ENCODE measurements around the gene ADGRV1.

ADGRV1 gene

DNA sequence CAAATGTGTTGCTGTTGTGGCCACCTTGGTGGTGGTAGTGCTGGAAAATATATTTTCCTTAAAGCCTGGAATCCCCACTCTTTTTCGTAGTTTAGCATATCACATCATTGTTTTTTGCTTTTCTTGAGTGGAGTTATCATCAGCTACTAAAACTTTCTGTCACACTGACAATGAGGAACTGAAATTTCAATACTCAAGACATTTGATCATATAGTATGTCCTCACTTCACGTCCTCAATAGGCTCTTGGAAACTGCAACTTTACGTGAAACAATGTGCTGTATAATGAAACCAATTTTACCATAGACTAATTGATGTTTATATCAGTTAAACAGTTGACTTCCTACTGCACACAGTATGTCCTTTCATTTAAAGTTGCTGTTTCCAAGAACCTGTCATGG is 265.8 kb downstream of the ADGRV1 start:
- no peaks in the 10 kb centered on the region for H3K79me2 ChIP-seq (ENCODE audit: insufficient read depth, low read length)
- H3K9me3 ChIP-seq (ENCODE audit: insufficient read depth, low read length): no peaks in the 10 kb centered on the region
- no peaks in the 10 kb centered on the region for H3F3A ChIP-seq (ENCODE audit: insufficient read depth)
- H3K36me3 ChIP-seq (ENCODE audit: low read length): no peaks in the 10 kb centered on the region
- no peak overlapping the region for H3K9ac ChIP-seq (ENCODE audit: low read length)
- no peak overlapping the region for H3K27ac ChIP-seq (ENCODE audit: low read depth, low read length)
- no peak overlapping the region for H3K4me3 ChIP-seq (ENCODE audit: insufficient read depth, low read length, poor library complexity, severe bottlenecking)
- no peaks in the 10 kb centered on the region for H4K20me1 ChIP-seq (ENCODE audit: low read depth, low read length)
- TF ChIP-seq EZH2phosphoT487 (conservative IDR thresholded peaks at IDR 0.05; ENCODE audit: low read length) (no peak), CTCF (IDR thresholded peaks at IDR 0.05; ENCODE audit: insufficient read depth, low read length, poor library complexity, severe bottlenecking) (no peak)
- H3K9me2 ChIP-seq (replicated peaks; ENCODE audit: insufficient read depth, low read length): no peaks in the 10 kb centered on the region
- no peak overlapping the region for H3K4me2 ChIP-seq (ENCODE audit: low read depth, low read length, poor library complexity, severe bottlenecking)
- H2AFZ ChIP-seq (ENCODE audit: low read depth, low read length, severe bottlenecking): no peak overlapping the region
- no peaks in the 10 kb centered on the region for H3K27me3 ChIP-seq (ENCODE audit: low read length)

GRCh38 chr5:90830058-90830457 is 271.5 kb downstream of the ADGRV1 start:
- Histone ChIP-seq H3F3A (ENCODE audit: insufficient read depth) (no peaks in the 10 kb centered on the region), H3K27ac (ENCODE audit: low read depth, low read length) (no peak overlapping the region), H3K27me3 (ENCODE audit: low read length) (no peaks in the 10 kb centered on the region), H3K36me3 (ENCODE audit: low read length) (no peaks in the 10 kb centered on the region), H3K9ac (ENCODE audit: low read length) (no peak overlapping the region), H3K79me2 (ENCODE audit: insufficient read depth, low read length) (no peaks in the 10 kb centered on the region), H3K9me2 (replicated peaks; ENCODE audit: insufficient read depth, low read length) (no peaks in the 10 kb centered on the region), H2AFZ (ENCODE audit: low read depth, low read length, severe bottlenecking) (no peak overlapping the region), H3K9me3 (ENCODE audit: insufficient read depth, low read length) (no peaks in the 10 kb centered on the region), H3K4me3 (ENCODE audit: insufficient read depth, low read length, poor library complexity, severe bottlenecking) (no peak overlapping the region), H3K4me2 (ENCODE audit: low read depth, low read length, poor library complexity, severe bottlenecking) (no peak overlapping the region), H4K20me1 (ENCODE audit: low read depth, low read length) (no peaks in the 10 kb centered on the region)
- TF ChIP-seq EZH2phosphoT487 (conservative IDR thresholded peaks at IDR 0.05; ENCODE audit: low read length) (no peak), CTCF (IDR thresholded peaks at IDR 0.05; ENCODE audit: insufficient read depth, low read length, poor library complexity, severe bottlenecking) (no peak)

DNA sequence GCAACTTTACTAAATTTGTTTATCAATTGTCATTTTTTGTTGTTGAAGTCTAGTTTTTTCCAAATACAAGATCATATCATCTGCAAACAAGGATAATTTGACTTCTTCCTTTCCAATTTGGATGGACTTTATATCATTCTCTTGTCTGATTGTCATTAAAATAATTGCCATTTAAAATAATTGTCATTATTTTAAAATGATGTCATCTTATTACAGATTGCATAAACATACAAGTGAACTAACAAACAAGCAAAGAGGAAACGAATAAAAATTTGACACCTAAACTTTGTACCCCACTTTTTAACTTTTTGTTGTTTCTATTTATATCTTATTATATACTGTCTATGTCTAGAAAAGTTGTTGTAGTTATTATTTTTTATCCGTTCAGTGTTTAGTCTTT is 275.2 kb downstream of the ADGRV1 start:
- no peaks in the 10 kb centered on the region for H3K27me3 ChIP-seq (ENCODE audit: low read length)
- no peak overlapping the region for H3K9ac ChIP-seq (ENCODE audit: low read length)
- no peak overlapping the region for H3K4me2 ChIP-seq (ENCODE audit: low read depth, low read length, poor library complexity, severe bottlenecking)
- TF ChIP-seq EZH2phosphoT487 (conservative IDR thresholded peaks at IDR 0.05; ENCODE audit: low read length) (no peak), CTCF (IDR thresholded peaks at IDR 0.05; ENCODE audit: insufficient read depth, low read length, poor library complexity, severe bottlenecking) (no peak)
- no peak overlapping the region for H2AFZ ChIP-seq (ENCODE audit: low read depth, low read length, severe bottlenecking)
- no peaks in the 10 kb centered on the region for H3K79me2 ChIP-seq (ENCODE audit: insufficient read depth, low read length)
- no peaks in the 10 kb centered on the region for H4K20me1 ChIP-seq (ENCODE audit: low read depth, low read length)
- no peaks in the 10 kb centered on the region for H3K9me2 ChIP-seq (replicated peaks; ENCODE audit: insufficient read depth, low read length)
- no peaks in the 10 kb centered on the region for H3K9me3 ChIP-seq (ENCODE audit: insufficient read depth, low read length)
- no peaks in the 10 kb centered on the region for H3K36me3 ChIP-seq (ENCODE audit: low read length)
- no peaks in the 10 kb centered on the region for H3F3A ChIP-seq (ENCODE audit: insufficient read depth)
- H3K4me3 ChIP-seq (ENCODE audit: insufficient read depth, low read length, poor library complexity, severe bottlenecking): no peak overlapping the region
- no peak overlapping the region for H3K27ac ChIP-seq (ENCODE audit: low read depth, low read length)

DNA sequence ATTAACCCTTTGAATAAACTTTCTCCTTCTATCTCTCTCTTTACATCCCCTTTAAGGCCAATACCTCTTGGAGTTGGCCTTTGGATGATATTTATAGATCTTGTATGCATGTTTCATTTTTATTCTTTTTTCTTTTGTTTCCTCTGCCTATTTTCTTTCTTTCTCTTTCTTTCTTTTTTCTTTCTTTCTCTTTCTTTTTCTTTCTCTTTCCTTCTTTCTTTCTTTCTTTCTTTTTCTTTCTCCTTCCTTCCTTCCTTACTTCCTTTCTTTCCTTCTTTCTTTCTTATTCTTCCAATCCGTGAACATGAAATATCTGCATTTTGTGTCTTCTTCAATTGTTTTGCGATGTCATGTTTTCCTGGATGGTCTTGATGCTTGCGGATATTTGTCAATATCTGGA is 276.1 kb downstream of the ADGRV1 start:
- no peak overlapping the region for H2AFZ ChIP-seq (ENCODE audit: low read depth, low read length, severe bottlenecking)
- no peak overlapping the region for H3K9ac ChIP-seq (ENCODE audit: low read length)
- H3K36me3 ChIP-seq (ENCODE audit: low read length): no peaks in the 10 kb centered on the region
- no peaks in the 10 kb centered on the region for H3K9me2 ChIP-seq (replicated peaks; ENCODE audit: insufficient read depth, low read length)
- H3K79me2 ChIP-seq (ENCODE audit: insufficient read depth, low read length): no peaks in the 10 kb centered on the region
- no peaks in the 10 kb centered on the region for H3F3A ChIP-seq (ENCODE audit: insufficient read depth)
- no peaks in the 10 kb centered on the region for H4K20me1 ChIP-seq (ENCODE audit: low read depth, low read length)
- H3K9me3 ChIP-seq (ENCODE audit: insufficient read depth, low read length): no peaks in the 10 kb centered on the region
- H3K27ac ChIP-seq (ENCODE audit: low read depth, low read length): no peak overlapping the region
- no peaks in the 10 kb centered on the region for H3K27me3 ChIP-seq (ENCODE audit: low read length)
- no peak overlapping the region for H3K4me3 ChIP-seq (ENCODE audit: insufficient read depth, low read length, poor library complexity, severe bottlenecking)
- TF ChIP-seq CTCF (IDR thresholded peaks at IDR 0.05; ENCODE audit: insufficient read depth, low read length, poor library complexity, severe bottlenecking): no peak
- TF ChIP-seq EZH2phosphoT487 (conservative IDR thresholded peaks at IDR 0.05; ENCODE audit: low read length): no peak
- H3K4me2 ChIP-seq (ENCODE audit: low read depth, low read length, poor library complexity, severe bottlenecking): no peak overlapping the region

Data from SU-DHL-6 (cell line).